NCI-H128 (cell line): ENCODE data around the gene ASAP3.

Experiments used
- DNase-seq: peaks from one replicate; lab custom pipeline; 2025; ENCODE audit not compliant: unreplicated experiment; lab: John Stamatoyannopoulos, UW

Gene ASAP3

GRCh38 chr1:23478896-23479665 lies 4.9 kb downstream of the ASAP3 start:
- DNase-seq: no peak

- DNase-seq: no peak
Observed at GRCh38 chr1:23477359-23478144, 6.4 kb downstream of the ASAP3 start.

DNA sequence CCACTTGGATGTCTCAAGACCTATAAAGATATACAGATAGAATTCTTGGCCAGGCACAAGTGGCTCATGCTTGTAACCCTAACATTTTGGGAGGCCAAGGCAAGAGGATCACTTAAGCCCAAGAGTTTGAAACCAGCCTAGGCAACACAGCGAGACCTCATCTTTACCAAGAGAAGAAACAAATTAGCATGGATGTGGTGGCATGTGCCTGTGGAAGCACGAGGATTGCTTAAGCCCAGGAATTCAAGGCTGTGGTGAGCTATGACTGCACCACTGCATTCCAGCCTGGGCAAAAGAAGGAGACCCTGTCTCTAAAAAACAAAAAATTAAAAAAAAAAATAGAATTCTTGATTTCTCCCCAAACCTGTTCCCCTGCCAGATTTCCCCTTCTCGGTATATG lies 8.3 kb downstream of the ASAP3 start:
- DNase-seq: no peak

DNA sequence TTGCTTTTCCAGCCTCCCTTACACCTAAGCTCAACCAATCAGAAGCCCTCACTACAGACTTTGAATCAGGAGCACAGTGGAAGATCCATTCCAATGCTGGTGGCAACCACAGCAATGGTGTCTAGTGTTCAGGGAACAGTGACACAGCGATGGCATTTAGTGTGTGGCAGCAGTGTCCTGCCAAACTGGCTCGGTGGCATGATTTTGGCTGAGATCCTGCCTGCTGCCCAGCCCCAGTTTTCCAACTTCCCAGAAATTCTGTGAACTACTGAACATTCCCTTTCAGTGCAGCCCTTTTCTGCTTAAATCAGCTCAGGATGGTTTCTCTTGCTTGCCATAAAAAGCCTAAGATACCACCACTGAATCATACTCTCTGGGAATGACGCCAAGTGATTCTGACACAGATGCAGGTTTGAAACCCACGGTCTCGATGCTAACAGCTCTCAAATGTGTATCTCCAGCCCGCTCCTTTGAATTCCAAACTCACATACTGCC lies 8.8 kb downstream of the ASAP3 start:
- DNase-seq: no peak

GRCh38 chr1:23473037-23473800 lies 10.8 kb downstream of the ASAP3 start:
- no peak for DNase-seq

DNA sequence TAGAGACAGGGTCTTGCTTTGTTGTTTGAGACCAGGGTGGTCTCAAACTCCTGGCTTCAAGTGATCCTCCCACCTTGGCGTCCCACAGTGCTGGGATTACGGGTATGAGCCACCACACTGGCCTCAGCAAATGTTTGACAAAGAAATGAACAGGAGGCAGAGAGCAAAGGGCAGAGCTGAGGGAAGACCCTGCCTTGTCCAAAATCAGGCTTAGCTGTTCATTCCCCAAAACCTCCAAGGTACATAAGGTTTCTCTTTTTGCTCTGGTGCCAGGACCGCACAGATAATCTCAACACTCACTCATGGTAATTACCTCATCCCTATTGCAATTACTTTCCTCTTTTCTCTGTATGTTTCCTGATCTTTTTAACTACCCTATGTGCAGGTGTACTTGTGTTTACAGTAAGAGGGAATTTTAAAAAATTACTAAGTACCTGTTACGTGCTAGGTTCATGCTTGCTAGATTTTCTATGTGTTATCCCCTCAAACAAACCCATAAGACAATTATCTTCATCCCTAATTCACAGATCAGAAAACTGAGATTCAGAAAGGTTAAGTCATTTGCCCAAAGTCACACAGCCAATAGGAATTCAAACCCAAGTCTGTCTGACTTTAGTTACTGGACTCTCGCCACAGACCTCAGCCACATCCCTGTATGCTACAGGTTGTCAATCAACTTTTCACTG lies 11.5 kb downstream of the ASAP3 start:
- DNase-seq: no peak

GRCh38 chr1:23471473-23472075 lies 12.4 kb downstream of the ASAP3 start:
- DNase-seq: no peak

- DNase-seq: no peak
Observed at GRCh38 chr1:23470282-23471070, 13.5 kb downstream of the ASAP3 start.

DNA sequence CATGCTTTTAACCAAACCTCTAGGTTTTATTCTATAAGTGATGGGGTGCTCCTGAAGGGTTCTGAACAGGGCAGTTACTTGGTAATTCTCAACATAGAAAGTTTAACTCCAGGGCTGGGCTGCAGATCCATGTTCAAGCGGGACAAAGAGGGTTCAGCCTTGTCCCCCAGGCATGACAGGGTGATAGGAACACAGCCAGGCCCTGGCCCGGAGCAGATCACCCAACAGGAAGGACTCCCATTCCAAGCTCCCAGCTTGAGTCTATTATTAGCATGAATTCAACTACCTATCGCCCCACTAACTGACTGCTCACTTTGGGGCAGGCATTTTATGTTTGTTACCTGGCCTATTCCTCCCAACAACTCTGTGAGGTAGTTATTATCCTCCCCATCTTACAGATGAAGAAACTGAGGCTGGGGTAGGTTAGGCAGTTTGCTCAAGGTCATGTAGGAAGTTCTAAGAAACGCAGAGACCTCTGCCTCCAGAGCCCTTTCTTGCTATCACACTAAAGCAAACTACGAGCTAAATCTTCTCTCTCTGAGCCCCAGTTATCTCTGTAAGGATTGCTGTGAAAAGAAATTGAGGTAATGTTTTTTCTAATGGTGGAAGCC lies 14.5 kb downstream of the ASAP3 start:
- no peak for DNase-seq

DNA sequence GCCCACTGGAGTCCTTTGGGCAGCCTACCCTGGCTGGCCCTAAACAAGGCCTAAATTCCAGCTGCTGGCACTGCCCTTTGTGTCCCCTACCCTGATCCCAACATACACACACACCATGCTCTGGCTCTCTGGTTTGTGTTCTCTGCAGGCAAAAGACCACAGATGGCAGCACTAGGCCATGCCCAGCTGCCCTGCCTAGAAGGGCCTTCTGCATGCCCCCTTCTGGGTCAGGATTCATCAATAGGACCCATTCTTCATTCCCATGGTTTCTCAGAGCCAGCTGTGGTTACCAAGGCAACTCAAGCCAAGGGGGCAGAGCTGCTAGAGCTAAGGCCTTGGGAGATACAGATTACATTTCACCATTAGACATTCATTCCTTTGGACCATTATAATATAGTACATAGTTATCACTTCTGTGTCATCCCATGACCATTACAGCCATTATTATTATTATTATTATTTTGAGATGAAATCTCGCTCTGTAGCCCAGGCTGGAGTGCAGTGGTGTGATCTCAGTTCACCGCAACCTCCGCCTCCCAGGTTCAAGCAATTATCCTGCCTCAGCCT lies 17.5 kb downstream of the ASAP3 start:
- DNase-seq: no peak

- no peak for DNase-seq
Observed at GRCh38 chr1:23463286-23463685, 20.7 kb downstream of the ASAP3 start.

DNA sequence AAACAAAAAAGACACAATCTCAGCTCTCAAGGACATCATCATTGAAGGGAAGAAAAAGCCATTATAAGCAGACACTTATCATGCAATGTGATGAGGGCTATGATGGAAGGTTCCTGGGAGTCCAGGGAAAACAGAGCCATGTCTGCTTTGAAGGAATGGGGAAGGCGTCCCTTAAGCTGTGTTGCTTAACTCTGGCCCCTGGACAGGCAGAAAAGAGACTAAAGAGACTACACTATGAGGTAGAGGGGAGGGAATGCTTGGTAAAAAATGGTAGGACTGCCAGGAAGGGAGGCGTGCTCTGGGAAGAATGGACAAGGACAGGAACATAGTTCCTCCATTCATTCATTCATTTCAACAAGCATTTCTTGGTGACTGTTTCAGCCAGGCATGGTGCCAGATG lies 21.2 kb downstream of the ASAP3 start:
- no peak for DNase-seq

DNA sequence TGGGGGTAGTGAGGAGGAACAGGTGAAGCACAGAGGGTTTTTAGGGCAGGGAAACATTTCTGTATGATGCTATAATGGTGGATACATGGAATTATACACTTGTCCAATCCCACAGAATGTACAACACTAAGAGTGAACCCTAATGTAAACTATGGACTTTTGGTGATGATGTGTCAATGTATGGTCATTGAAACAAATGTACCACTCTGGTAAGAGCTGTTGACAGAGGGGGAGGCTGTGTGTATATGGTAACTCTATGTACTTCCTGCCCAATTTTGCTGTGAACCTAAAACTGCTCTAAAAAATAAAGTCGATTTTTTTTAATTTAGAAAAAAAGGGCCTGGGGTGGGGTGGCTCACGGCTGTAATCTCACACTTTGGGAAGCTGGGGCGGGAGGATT lies 22.9 kb downstream of the ASAP3 start:
- DNase-seq: no peak

- DNase-seq: no peak
Observed at GRCh38 chr1:23460519-23460918, 23.5 kb downstream of the ASAP3 start.

GRCh38 chr1:23459338-23459757 lies 24.6 kb downstream of the ASAP3 start:
- DNase-seq: no peak

GRCh38 chr1:23456226-23456625 lies 27.8 kb downstream of the ASAP3 start:
- DNase-seq: no peak

DNA sequence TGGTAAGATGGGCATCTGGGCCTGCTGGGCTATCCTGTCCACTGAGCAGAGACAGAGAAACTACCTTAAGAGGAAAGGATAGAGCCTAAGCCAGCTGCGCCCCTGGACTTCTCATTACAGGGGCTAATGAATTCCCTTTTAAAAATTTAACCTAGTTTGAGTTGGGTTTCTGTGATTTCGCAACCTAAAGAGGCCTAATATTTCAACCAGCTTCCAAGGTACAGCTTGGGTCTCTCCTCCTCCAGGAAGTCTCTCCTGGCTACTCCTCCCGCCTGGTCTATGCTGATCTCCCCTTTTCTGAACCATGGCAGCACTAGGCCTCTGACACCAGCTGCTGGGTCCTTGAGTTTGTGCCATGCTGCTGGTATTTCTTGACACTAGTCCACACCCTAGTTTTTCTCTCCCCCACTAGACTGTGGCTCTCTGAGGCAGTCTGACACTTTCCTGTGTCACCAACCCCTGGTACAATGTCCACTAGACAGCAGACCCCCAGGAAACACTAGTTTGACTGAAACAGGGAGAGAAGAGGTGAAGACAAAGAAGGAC lies 30.5 kb downstream of the ASAP3 start:
- DNase-seq: no peak

GRCh38 chr1:23452011-23452411 lies 32.0 kb downstream of the ASAP3 start:
- no peak for DNase-seq

DNA sequence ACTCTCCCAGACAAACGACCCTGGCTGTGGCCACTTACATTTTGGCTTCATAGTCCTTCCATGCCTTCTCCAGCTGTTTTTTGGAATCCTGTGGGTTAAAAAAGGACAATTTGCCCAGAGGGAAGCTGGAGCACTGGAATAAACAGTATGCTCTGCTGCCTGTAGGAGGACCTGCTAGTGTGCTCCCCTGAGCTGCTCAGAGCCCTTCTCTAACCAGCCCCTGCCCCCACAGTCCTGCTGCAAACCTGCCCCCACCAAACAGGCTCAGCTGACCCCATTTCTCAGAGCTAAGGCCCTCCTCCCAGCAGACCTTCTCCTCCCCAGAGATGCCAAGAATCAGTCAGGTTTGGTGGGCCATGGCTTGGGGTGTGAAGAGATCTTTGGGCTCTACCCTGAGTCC lies 32.5 kb downstream of the ASAP3 start:
- no peak for DNase-seq
